NCI-H2196 treated with DMSO at 0.1 percent for 48 hours (cell line): ENCODE results near the gene CHST7.
"Not testable (repeated sequence)": the region's sequence is repeated elsewhere in the genome, so short reads cannot be mapped to it uniquely, and the experiment has no call there.

Source experiments
- DNase-seq: peaks from one replicate; lab custom pipeline; 2025; ENCODE audit not compliant: unreplicated experiment; lab: John Stamatoyannopoulos, UW

Gene CHST7, protein sequence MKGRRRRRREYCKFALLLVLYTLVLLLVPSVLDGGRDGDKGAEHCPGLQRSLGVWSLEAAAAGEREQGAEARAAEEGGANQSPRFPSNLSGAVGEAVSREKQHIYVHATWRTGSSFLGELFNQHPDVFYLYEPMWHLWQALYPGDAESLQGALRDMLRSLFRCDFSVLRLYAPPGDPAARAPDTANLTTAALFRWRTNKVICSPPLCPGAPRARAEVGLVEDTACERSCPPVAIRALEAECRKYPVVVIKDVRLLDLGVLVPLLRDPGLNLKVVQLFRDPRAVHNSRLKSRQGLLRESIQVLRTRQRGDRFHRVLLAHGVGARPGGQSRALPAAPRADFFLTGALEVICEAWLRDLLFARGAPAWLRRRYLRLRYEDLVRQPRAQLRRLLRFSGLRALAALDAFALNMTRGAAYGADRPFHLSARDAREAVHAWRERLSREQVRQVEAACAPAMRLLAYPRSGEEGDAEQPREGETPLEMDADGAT

DNA sequence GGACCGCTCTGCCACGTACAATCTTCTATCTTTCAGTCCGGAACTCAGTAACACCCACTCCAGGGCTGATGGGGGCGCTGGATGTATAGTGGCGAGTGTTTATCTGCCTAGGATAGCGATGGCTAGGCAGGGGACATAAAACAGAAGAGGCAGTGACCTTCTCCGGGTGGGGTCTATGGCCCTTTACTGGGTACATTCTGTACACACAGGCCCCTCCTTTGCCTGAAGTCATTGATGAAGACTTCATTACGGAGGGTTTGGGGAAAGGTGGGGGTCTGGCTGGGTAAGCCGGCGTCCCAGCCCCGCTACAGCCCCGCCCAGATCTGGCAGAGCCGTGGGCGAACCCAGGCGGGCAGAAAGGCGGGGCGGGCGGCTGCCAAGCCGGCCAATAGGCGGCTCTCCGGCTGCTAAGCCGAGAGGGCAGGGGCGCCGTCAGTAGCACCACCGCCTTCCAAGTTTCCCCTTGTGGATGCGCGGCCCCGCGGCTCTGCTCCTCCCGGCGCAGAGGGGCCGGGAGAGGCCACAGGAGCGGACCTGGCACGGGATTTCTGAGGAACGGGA, at the start of gene CHST7:
CHST7 (plus strand) TSS at position 435 of the 561 bp plus-strand sequence. CDS start 167 bp downstream, outside the sequence.
- peak; percentile 32 for DNase-seq

- not testable (repeated sequence) for DNase-seq
These were observed 44.9 kb upstream of the CHST7 start for GRCh38 chrX:46528640-46529039.

- DNase-seq, result not testable (repeated sequence)
These were observed 43.7 kb upstream of the CHST7 start for GRCh38 chrX:46529740-46530403.

- DNase-seq, result not testable (repeated sequence)
These were observed 43.1 kb upstream of the CHST7 start for GRCh38 chrX:46530404-46530908.

GRCh38 chrX:46531442-46531841, 42.1 kb upstream of the CHST7 start:
- no peak for DNase-seq

- no peak for DNase-seq
These were observed 30.1 kb upstream of the CHST7 start for GRCh38 chrX:46543441-46543840.

DNA sequence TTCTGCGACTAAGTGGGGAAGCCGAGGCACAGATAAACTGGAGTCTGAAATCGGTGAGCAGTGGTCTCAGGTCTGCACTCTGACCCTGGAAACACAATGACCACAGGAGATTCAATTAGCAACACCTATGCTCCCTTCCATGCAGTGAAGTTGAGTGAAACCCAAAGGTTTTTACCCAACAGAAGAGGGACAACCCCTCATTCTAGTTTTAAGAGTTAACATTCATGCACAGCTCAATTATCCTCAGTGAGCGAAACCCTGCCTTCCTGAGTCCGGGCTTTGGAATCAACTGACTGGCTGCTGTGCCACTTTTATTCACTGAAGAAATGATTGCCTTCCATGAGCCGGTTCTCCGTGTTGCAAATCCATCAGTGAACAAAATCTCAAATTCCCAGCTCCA, 29.0 kb upstream of the CHST7 start:
- DNase-seq, result not testable (repeated sequence)

- peak; percentile 36 for DNase-seq
These were observed 28.2 kb upstream of the CHST7 start, which contains the start of gene ZNF674 for GRCh38 chrX:46545111-46546005. Gene ZNF674 (minus strand): TSS chrX:46545421. CDS start chrX:46542087, 3,334 bp downstream.

DNA sequence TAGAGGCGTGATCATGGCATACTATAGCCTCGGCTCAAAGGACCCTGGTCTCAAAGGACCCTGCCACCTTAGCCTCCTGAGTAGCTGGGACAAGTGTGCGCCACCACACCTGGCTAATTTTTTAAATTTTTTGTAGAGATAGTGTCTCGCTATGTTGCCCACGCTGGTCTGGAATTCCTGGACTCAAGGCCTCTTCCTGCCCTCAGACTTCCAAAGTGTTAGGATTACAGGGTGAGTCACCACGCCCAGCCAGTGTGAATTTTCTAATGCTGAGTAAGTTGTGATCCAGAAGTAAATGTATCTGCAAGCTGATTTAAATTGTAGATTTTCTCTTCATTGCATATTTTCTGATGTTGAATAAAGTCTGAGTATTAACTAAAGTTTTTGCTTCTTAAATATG, 25.7 kb upstream of the CHST7 start:
- DNase-seq, result no peak

DNA sequence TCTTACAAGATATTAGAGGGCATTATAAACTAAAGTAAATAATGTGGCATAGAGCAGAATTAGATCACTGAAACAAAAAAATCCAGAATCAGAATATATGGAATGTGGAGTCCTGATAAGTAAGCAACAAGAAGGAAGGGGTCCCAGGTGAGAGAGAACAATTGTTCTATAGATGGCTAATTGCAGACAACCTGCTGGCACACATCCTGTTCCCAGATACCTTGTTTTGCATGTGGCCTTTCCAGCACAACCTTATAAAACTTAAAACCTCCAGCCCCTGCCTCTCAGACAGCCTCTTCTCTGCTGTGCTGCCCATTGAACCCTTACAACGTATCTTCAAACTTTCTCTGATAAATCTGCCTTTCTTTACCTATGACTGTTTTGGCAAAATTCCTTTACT, 23.7 kb upstream of the CHST7 start:
- DNase-seq, result no peak

GRCh38 chrX:46551494-46552128, 22.0 kb upstream of the CHST7 start:
- DNase-seq, result no peak

GRCh38 chrX:46553935-46554334, 19.6 kb upstream of the CHST7 start:
- no peak for DNase-seq

GRCh38 chrX:46554942-46555341, 18.6 kb upstream of the CHST7 start:
- DNase-seq, result no peak

- DNase-seq, result no peak
These were observed 14.5 kb upstream of the CHST7 start for GRCh38 chrX:46559062-46559461.

DNA sequence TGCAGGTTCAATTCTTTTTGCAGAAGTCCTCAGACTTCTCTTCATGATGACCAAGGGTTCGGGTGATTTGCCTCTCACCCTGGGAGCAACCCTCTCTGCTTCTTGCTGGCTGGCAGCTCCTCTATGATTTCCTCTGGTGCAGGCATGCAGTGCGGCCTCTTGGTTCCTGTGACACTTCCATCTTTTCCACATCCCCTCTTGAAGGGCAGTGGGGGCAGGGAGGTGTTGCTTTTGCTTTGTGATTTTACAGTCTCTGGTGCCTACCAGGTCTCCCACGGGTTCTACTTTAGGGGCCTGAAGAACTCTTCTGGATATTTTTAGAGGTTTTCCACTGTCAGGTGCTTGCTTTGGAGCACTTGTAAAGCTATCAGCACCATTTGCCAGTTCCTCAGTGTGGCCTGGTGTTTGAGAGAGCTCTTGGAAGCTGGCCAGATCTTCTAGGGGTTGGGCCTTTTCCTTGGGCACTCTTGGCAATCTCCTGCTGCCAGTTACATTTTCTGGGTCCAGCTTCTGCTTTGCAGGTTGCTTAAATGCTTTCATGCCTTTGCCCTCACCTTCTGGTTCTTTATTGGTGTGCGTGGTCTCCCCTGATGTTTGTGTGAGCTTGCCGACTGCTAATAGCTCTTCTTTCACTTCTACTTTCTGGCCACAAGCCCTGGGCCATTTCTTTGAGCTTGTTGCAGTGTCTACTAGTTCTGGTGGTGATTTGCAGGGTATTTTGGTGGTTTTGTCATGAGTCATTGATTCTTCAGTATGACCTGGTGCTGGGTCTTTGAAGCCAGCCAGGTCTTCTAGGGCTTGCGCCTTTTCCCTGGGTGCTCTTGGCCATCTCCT, 11.5 kb upstream of the CHST7 start:
- DNase-seq, result no peak

DNA sequence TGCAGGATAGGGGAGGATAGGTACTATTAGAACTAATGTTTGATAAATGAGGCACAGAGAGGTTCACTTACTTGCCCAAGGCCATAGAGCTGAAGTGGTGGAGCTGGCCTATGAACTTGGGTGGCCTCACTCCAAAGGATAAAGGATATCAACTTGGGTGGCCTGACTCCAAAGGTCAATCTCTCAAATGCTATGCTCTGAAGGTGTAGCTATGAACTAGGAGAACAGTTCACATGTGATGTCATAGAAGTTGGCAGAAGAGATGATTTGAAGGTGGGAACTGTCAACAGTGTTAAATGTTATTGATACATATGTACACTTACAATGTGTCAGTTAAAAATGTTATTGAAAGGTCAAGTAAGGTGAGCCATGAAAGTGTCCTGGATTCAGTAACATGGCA, 6.2 kb upstream of the CHST7 start:
- DNase-seq, result no peak

GRCh38 chrX:46569621-46570020, 3.9 kb upstream of the CHST7 start:
- DNase-seq, result no peak

DNA sequence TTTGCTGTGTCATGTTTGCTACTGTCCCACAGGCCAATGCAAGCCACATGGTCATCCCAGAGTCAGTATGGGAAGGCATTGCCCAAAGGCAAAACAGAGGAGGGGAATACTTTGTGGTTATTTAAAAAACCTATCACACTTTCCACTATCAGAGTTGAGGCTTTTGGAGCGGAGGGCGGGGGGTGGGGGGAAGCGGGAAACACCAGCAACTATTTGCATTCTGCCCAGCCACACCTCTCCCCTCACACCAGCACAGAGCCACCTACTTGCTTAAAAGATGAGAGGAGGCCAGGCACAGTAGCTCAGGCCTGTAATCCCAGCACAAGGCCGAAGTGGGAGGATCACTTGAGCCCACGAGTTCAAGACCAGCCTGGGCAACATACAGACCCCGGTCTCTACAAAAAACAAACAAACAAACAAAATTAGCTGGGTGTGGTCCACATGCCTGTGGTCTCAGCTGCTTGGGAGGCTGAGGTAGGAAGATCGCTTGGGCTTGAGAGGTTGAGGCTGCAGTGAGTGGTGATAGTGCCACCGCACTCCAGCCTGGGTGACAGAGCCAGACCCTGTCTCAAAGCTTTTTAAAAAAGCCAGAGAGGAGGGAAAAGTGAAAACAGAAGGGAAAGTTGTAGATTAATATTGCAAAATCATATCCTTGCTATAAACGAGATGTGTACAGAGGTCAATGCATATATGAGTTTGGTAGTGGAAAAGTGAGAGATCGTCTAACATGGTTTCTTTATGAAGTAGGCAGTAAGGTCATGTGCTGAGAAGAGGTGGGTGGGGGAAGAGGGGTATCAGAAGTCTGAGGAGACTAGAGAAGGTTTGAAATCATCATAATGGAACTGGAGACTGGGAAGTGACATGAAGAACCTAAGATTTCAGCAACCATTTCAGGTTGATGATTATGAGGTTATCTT, 1.9 kb upstream of the CHST7 start:
- no peak for DNase-seq
